Gastrocnemius medialis (tissue), 4 donors: ENCODE data around the gene C5AR1. TPM values are rescaled to one million over a fixed set of nuclear protein-coding genes. Genes with fewer than 3 reads are reported as not detected.
"Not testable (repeated sequence)": the region's sequence is repeated elsewhere in the genome, so short reads cannot be mapped to it uniquely, and the experiment has no call there.

Experiments
- ATAC-seq, 2 donors: fragments of 150-250 bp; one replicate each; pipeline ENCODE4 v1.9.1; 2016
- DNase-seq, 2 donors: peaks; one replicate each; pipeline ENCODE4 v3.0.0-alpha.2; 2019
- H3K27ac ChIP-seq, 4 donors: fragments of 200-600 bp; sonication (generic); 1 replicate in 1 of 4; 2 replicates in 3 of 4; pipeline ENCODE4 v1.5.1; 2016 to 2018; ENCODE audit warnings: mild to moderate bottlenecking in 2 of 4, moderate library complexity in 1 of 4
- H3K27me3 ChIP-seq, 3 donors: fragments of 200-600 bp; sonication (generic) in 2 of 3; 1 replicate in 1 of 3; 2 replicates in 2 of 3; pipeline versions ENCODE4 v1.5.1 to v1.6.0; 2016 to 2019; ENCODE audit warnings: mild to moderate bottlenecking in 1 of 3, moderate library complexity in 1 of 3
- H3K36me3 ChIP-seq, 2 donors: fragments of 200-600 bp; sonication (generic) in 1 of 2; one replicate each; pipeline ENCODE4 v1.5.1; 2017 to 2018
- H3K4me1 ChIP-seq, 2 donors: fragments of 200-600 bp; sonication (generic) in 1 of 2; one replicate each; pipeline ENCODE4 v1.5.1; 2016 to 2017; ENCODE audit warnings: mild to moderate bottlenecking in 2 of 2
- H3K4me3 ChIP-seq, 4 donors: fragments of 200-600 bp; sonication (generic) in 3 of 4; 1 replicate in 1 of 4; 2 replicates in 3 of 4; pipeline ENCODE4 v1.5.1; 2016 to 2019; ENCODE audit warnings: mild to moderate bottlenecking in 2 of 4
- H3K9me3 ChIP-seq, 3 donors: fragments of 200-600 bp; sonication (generic) in 2 of 3; 1 replicate in 1 of 3; 2 replicates in 2 of 3; pipeline ENCODE4 v1.5.1; 2016 to 2019
- POLR2A ChIP-seq, 2 donors: fragments of 450-650 bp; IDR thresholded peaks; one replicate each; pipeline ENCODE4 v1.6.1; 2017; ENCODE audit warnings: antibody characterized with exemption in 2 of 2, mild to moderate bottlenecking in 2 of 2, moderate library complexity in 2 of 2
- in situ Hi-C, 4 donors: fragments of 200-750 bp; cut with MboI; loops; one replicate each; pipeline versions ENCODE4 v1.15.0 to v1.8.0; 2017; ENCODE audit warnings: low sequenced_read_pairs in 4 of 4
- intact Hi-C: fragments of 100-400 bp; cut with DNase I; formaldehyde crosslinking; loops from one replicate; pipeline ENCODE4 v1.15.1; 2023; ENCODE audit warnings: low total_unique reads
- total RNA-seq, 4 donors: library from RNA; depleted of rRNA; stranded (reverse); fragments of >200 nt; gene quantifications; one replicate each; pipeline versions ENCODE4 v1.1.0 to v1.2.3, GENCODE V29; 2016
- TF ChIP-seq, protein P1 (sequence below), 5 experiments: fragments of 450-650 bp in 3 of 5; fragments of 200-600 bp in 2 of 5; sonication (generic) in 2 of 5; IDR thresholded peaks in 4 of 5; conservative IDR thresholded peaks in 1 of 5; 1 replicate in 4 of 5; 2 replicates in 1 of 5; pipeline ENCODE4 v1.5.1; 2016 to 2019; ENCODE audit warnings: antibody characterized with exemption in 5 of 5, mild to moderate bottlenecking in 3 of 5, moderate library complexity in 3 of 5

Gene C5AR1
- total RNA-seq, 4 donors from 2014 or later: 0.27 to 3.7 (median 2.1) TPM

DNA sequence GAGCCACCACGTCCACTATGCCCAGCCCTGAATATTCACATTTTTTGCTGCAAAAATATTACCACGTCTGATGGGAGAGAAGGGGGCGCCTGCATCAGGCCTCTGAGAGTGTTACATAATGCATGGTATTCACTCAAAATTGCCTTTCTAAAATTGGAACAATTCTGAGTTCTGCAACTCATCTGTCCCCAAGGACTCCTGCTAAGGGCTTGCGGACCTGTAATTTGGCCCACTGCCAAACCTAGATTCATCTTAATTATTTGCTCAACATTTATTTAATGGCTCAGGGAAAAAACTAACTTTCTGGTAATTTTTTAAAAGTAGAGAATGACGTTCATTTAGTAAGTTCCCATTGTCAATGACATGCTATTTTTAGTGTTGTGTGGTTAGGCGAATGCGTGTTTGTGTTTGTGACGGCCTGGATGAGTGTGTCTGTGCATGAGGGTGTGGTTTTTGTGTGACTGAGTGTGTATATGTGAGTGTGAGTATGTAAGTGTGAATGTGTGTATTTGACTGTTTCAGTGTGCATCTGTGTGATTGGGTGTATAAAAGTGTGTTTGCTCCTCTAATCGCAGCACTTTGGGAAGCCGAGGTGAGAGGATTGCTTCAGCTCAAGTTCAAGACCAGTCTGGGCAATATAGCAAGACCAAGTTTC, 26.1 kb upstream of the C5AR1 start:
- H3K36me3 ChIP-seq: no peaks in the 10 kb centered on the region

DNA sequence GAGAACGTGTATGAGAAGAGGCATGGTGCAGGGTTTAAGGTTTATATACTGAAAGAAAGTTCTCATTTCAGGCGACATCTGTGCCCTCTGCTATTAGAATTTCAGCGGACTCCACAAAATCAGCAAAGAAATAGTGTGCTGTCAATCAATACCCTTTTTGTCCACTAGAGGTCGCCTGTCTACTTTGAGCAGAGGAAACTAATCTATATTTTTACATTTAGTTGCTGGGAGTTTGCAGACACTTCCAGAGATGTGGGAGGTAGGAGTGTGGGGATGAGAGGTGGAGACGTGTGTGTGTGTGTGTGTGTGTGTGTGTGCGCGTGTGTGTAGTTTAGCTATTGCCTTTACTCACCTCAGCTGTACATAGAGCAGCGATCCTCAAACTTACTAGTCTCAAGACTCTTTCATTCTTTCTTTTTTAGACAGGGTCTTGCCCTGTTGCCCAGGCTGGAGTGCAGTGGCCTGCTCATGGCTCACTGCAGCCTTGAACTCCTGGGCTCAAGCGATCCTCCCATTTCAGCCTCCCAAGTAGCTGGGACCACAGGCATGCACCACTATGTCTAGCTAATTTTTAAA, 25.2 kb upstream of the C5AR1 start:
- DNase-seq: no peak
- TF ChIP-seq, protein P1, sequence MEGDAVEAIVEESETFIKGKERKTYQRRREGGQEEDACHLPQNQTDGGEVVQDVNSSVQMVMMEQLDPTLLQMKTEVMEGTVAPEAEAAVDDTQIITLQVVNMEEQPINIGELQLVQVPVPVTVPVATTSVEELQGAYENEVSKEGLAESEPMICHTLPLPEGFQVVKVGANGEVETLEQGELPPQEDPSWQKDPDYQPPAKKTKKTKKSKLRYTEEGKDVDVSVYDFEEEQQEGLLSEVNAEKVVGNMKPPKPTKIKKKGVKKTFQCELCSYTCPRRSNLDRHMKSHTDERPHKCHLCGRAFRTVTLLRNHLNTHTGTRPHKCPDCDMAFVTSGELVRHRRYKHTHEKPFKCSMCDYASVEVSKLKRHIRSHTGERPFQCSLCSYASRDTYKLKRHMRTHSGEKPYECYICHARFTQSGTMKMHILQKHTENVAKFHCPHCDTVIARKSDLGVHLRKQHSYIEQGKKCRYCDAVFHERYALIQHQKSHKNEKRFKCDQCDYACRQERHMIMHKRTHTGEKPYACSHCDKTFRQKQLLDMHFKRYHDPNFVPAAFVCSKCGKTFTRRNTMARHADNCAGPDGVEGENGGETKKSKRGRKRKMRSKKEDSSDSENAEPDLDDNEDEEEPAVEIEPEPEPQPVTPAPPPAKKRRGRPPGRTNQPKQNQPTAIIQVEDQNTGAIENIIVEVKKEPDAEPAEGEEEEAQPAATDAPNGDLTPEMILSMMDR (IDR thresholded peaks at IDR 0.05 in 4 of 5, conservative IDR thresholded peaks at IDR 0.05 in 1 of 5): peak; percentile 70 to 91 (median 80)
- no peak for TF ChIP-seq POLR2A (IDR thresholded peaks at IDR 0.05)
- intact Hi-C loops (no loop called here), in situ Hi-C loops (loop anchor here in 1 of 4 donors (25.0 kb wide), 1 partner anchor 453 kb away; the partner anchor contains the start of gene NOP53)
- H3K9me3 ChIP-seq: no peaks in the 10 kb centered on the region
- H3K27me3 ChIP-seq: no peaks in the 10 kb centered on the region
- H3K27ac ChIP-seq: no peak overlapping the region
- H3K36me3 ChIP-seq: no peaks in the 10 kb centered on the region
- H3K4me1 ChIP-seq: peaks cover 5 to 6% of the 10 kb centered on the region in 2 donors
- peak; percentile 33 to 47 for ATAC-seq
- H3K4me3 ChIP-seq: no peak overlapping the region

More for the DNA sequence above, 26.1 kb upstream of the C5AR1 start:
- no peak for DNase-seq
- Histone ChIP-seq H3K27ac (no peak overlapping the region), H3K9me3 (no peaks in the 10 kb centered on the region), H3K4me3 (no peak overlapping the region), H3K4me1 (no peaks in the 10 kb centered on the region), H3K27me3 (no peaks in the 10 kb centered on the region)
- no peak for ATAC-seq
- TF ChIP-seq POLR2A (IDR thresholded peaks at IDR 0.05): no peak
- TF ChIP-seq, protein P1 (IDR thresholded peaks at IDR 0.05 in 4 of 5, conservative IDR thresholded peaks at IDR 0.05 in 1 of 5): no peak
- intact Hi-C loops (no loop called here), in situ Hi-C loops (loop anchor here in 1 of 4 donors (25.0 kb wide), 1 partner anchor 454 kb away; the partner anchor contains the start of gene NOP53)

DNA sequence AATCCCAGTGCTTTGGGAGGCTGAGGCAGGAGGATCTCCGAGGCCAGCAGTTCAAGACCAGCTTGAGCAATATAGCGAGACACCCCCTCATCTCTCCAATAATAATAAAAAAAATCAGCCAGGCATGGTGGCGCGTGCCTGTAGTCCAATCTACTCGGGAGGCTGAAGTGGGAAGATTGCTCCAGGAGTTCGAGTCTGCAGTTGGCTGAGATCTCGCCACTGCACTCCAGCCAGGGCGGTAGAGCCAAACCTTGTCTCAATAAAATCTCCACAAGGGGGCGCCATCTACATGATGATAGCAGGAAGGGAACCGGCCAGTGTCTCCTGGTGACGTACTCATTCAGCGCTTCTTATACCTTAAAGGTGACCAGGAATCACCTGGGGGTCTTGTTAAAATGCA, 13.6 kb upstream of the C5AR1 start:
- intact Hi-C loops (loop anchor here (1.0 kb wide), 2 partner anchors 95 to 131 kb away; no protein-coding TSS in a partner anchor), in situ Hi-C loops (loop anchor here (5.0 to 25.0 kb wide), 4 partner anchors 91 to 441 kb away; partner anchors contain the start of gene NOP53 (in 1 of the 4))
- TF ChIP-seq, protein P1 (IDR thresholded peaks at IDR 0.05 in 4 of 5, conservative IDR thresholded peaks at IDR 0.05 in 1 of 5): peak in 4 of 5 experiments; percentile 64 to 75 (median 70)
- no peak for TF ChIP-seq POLR2A (IDR thresholded peaks at IDR 0.05)
- DNase-seq (peak; percentile 40 to 41), ATAC-seq (peak; percentile 82 to 83)
- Histone ChIP-seq H3K4me3 (no peak overlapping the region), H3K9me3 (no peaks in the 10 kb centered on the region), H3K36me3 (no peaks in the 10 kb centered on the region), H3K27ac (no peak overlapping the region), H3K4me1 (no peaks in the 10 kb centered on the region), H3K27me3 (no peaks in the 10 kb centered on the region)

GRCh38 chr19:47300867-47301266, 8.8 kb upstream of the C5AR1 start:
- H3K4me3 ChIP-seq, ATAC-seq, H3K9me3 ChIP-seq, H3K27ac ChIP-seq, H3K36me3 ChIP-seq, H3K4me1 ChIP-seq, DNase-seq, in situ Hi-C loops, H3K27me3 ChIP-seq, intact Hi-C loops: not testable (repeated sequence)

DNA sequence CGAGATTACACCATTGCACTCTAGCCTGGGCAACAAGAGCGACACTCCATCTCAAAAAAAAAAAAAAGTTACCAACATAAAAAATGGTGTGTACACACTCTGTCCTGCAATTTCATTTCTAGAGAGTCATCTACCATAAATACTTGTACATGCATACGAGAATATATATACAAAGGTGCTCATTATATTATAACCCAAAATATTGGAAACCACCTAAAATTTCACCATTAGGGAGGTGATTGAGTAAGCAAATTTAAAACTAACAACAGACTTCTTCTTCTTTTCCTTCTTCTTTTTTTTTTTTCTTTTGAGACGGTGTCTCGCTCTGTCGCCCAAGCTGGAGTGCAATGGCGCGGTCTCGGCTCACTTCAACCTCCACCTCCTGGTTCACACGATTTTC, 7.4 kb upstream of the C5AR1 start:
- ATAC-seq (no peak), DNase-seq (no peak)
- in situ Hi-C loops: no loop called here
- intact Hi-C loops: no loop called here
- Histone ChIP-seq H3K4me3 (no peak overlapping the region), H3K27me3 (no peaks in the 10 kb centered on the region), H3K36me3 (no peaks in the 10 kb centered on the region), H3K4me1 (peaks cover 0 to 4% of the 10 kb centered on the region in 2 donors), H3K27ac (no peak overlapping the region), H3K9me3 (no peaks in the 10 kb centered on the region)
- TF ChIP-seq POLR2A (IDR thresholded peaks at IDR 0.05): no peak
- TF ChIP-seq, protein P1 (IDR thresholded peaks at IDR 0.05 in 4 of 5, conservative IDR thresholded peaks at IDR 0.05 in 1 of 5): no peak
